ENCODE measurements around the gene IL5RA.

GRCh38 chr3:3085782-3086181, 24.4 kb downstream of the IL5RA start:
- TF ChIP-seq EZH2 (IDR thresholded peaks at IDR 0.05; ENCODE audit: borderline replicate concordance) (no peak), EZH2phosphoT487 (IDR thresholded peaks at IDR 0.05; ENCODE audit: low read depth, severe bottlenecking, unreplicated experiment) (no peak)
- TF ChIP-seq, protein P1, sequence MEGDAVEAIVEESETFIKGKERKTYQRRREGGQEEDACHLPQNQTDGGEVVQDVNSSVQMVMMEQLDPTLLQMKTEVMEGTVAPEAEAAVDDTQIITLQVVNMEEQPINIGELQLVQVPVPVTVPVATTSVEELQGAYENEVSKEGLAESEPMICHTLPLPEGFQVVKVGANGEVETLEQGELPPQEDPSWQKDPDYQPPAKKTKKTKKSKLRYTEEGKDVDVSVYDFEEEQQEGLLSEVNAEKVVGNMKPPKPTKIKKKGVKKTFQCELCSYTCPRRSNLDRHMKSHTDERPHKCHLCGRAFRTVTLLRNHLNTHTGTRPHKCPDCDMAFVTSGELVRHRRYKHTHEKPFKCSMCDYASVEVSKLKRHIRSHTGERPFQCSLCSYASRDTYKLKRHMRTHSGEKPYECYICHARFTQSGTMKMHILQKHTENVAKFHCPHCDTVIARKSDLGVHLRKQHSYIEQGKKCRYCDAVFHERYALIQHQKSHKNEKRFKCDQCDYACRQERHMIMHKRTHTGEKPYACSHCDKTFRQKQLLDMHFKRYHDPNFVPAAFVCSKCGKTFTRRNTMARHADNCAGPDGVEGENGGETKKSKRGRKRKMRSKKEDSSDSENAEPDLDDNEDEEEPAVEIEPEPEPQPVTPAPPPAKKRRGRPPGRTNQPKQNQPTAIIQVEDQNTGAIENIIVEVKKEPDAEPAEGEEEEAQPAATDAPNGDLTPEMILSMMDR (IDR thresholded peaks at IDR 0.05; ENCODE audit: poor library complexity): no peak

Measured in hepatocyte (in vitro differentiated cells).